MCF 10A (cell line): ENCODE data around the gene CHRNE. TPM values are rescaled to one million over a fixed set of nuclear protein-coding genes. Genes with fewer than 3 reads are reported as not detected.

Experiments
- BruUV-seq: library from RNA; stranded (reverse); fragments of 400-500 nt; replicated peaks from 2 replicates; lab custom pipeline; 2021; lab: Mats Ljungman, UMichigan
- CTCF ChIA-PET: fragments of 300-600 bp; sonication (Branson Sonifier 250); formaldehyde crosslinking; extraction: SDS; loops from one replicate; lab custom pipeline; 2021; ENCODE audit warnings: antibody characterized with exemption, inconsistent platforms; lab: Yijun Ruan, JAX
- POLR2A ChIA-PET: fragments of 300-600, 350-650 bp; sonication (Branson Sonifier 250); formaldehyde crosslinking; extraction: SDS; loops from one replicate; lab custom pipeline; 2020; ENCODE audit warnings: antibody characterized with exemption, inconsistent platforms; lab: Yijun Ruan, JAX
- DNase-seq: peaks from one replicate; pipeline ENCODE4 v3.0.0-alpha.2; 2018; ENCODE audit not compliant: unreplicated experiment
- H3K27ac Mint-ChIP-seq: one replicate; pipeline ENCODE4 v1.8.0; 2022; ENCODE audit warnings: mild to moderate bottlenecking, low read depth, mixed read lengths; ENCODE audit not compliant: unreplicated experiment
- H3K27me3 Mint-ChIP-seq: one replicate; pipeline ENCODE4 v1.8.0; 2022; ENCODE audit warnings: mixed read lengths; ENCODE audit not compliant: insufficient read depth, unreplicated experiment
- H3K36me3 Mint-ChIP-seq: one replicate; pipeline ENCODE4 v1.8.0; 2022; ENCODE audit warnings: mild to moderate bottlenecking, moderate library complexity, mixed read lengths; ENCODE audit not compliant: insufficient read depth, unreplicated experiment
- H3K4me1 Mint-ChIP-seq: one replicate; pipeline ENCODE4 v1.8.0; 2022; ENCODE audit warnings: mixed read lengths; ENCODE audit not compliant: insufficient read depth, unreplicated experiment
- H3K4me3 Mint-ChIP-seq: one replicate; pipeline ENCODE4 v1.8.0; 2022; ENCODE audit warnings: mild to moderate bottlenecking, moderate library complexity, mixed read lengths; ENCODE audit not compliant: unreplicated experiment
- H3K9me3 Mint-ChIP-seq: one replicate; pipeline ENCODE4 v1.8.0; 2022; ENCODE audit warnings: mixed read lengths; ENCODE audit not compliant: unreplicated experiment
- CTCF ChIP-seq: fragments of 200-600 bp; IDR thresholded peaks from one replicate; pipeline ENCODE4 v1.8.0; 2022; ENCODE audit warnings: antibody characterized with exemption, mild to moderate bottlenecking; ENCODE audit not compliant: unreplicated experiment
- intact Hi-C: fragments of 100-400 bp; cut with micrococcal nuclease; formaldehyde crosslinking; loops from 2 replicates; pipeline ENCODE4 v1.14.1; 2022
- total RNA-seq: library from RNA; stranded (reverse); gene quantifications from 2 replicates; pipeline ENCODE4 v1.2.3, GENCODE V29; 2022

CHRNE gene
- total RNA-seq, 1 experiment from 2014 or later: not detected

GRCh38 chr17:4950075-4950745 lies 47.3 kb upstream of the CHRNE start:
- H3K4me1 Mint-ChIP-seq: peaks cover 29% of the 10 kb centered on the region
- TSS peak; percentile 72 for BruUV-seq
- POLR2A ChIA-PET: interaction anchor here (0.6 to 21.5 kb wide), 9 partner anchors 9 to 228 kb away, joined by 3 to 639 read pairs (median 4); partner anchors contain the start of genes INCA1, KIF1C, RNF167 and SLC25A11
- H3K9me3 Mint-ChIP-seq: no peaks in the 10 kb centered on the region
- peak overlapping the region; percentile 74 for H3K4me3 Mint-ChIP-seq
- DNase-seq: no peak
- peak overlapping the region; percentile 74 for H3K27ac Mint-ChIP-seq
- TF ChIP-seq CTCF: no peak
- CTCF ChIA-PET: interaction anchor here (0.6 kb wide), 1 partner anchor 62 kb away, joined by 3 read pairs; no protein-coding TSS in a partner anchor
- peaks cover 33% of the 10 kb centered on the region for H3K36me3 Mint-ChIP-seq
- intact Hi-C loops: no loop called here
- no peaks in the 10 kb centered on the region for H3K27me3 Mint-ChIP-seq

- TF ChIP-seq CTCF: no peak
- Mint-ChIP-seq H3K27me3 (no peaks in the 10 kb centered on the region), H3K4me3 (peak overlapping the region; percentile 74), H3K27ac (peak overlapping the region; percentile 74), H3K36me3 (peaks cover 40% of the 10 kb centered on the region), H3K9me3 (no peaks in the 10 kb centered on the region), H3K4me1 (peaks cover 36% of the 10 kb centered on the region)
- no TSS peak for BruUV-seq
- DNase-seq: peak; percentile 83
- ChIA-PET POLR2A (interaction anchor here (0.7 to 21.5 kb wide), 13 partner anchors 10 to 228 kb away, joined by 3 to 639 read pairs (median 4); partner anchors contain the start of genes CAMTA2, INCA1, KIF1C and RNF167), CTCF (interaction anchor here (1.3 kb wide), 1 partner anchor 10 kb away, joined by 3 read pairs; the partner anchor contains the start of genes RNF167 and SLC25A11)
- intact Hi-C loops: loop anchor here (1.0 kb wide), 1 partner anchor 20 kb away; no protein-coding TSS in a partner anchor
These were observed 46.6 kb upstream of the CHRNE start for GRCh38 chr17:4949321-4950074.

- no peaks in the 10 kb centered on the region for H3K27me3 Mint-ChIP-seq
- DNase-seq: peak; percentile 90
- TF ChIP-seq CTCF: no peak
- no TSS peak for BruUV-seq
- H3K36me3 Mint-ChIP-seq: peaks cover 45% of the 10 kb centered on the region
- no peaks in the 10 kb centered on the region for H3K9me3 Mint-ChIP-seq
- peaks cover 42% of the 10 kb centered on the region for H3K4me1 Mint-ChIP-seq
- H3K27ac Mint-ChIP-seq: peak overlapping the region; percentile 24
- ChIA-PET CTCF (interaction anchor here (1.3 kb wide), 1 partner anchor 9 kb away, joined by 3 read pairs; the partner anchor contains the start of genes RNF167 and SLC25A11), POLR2A (interaction anchor here (0.6 to 21.5 kb wide), 17 partner anchors 8 to 246 kb away, joined by 3 to 639 read pairs (median 4); partner anchors contain the start of genes CAMTA2, CHRNE, INCA1 and KIF1C)
- peak overlapping the region; percentile 74 for H3K4me3 Mint-ChIP-seq
- intact Hi-C loops: loop anchor here (1.0 kb wide), 1 partner anchor 20 kb away; no protein-coding TSS in a partner anchor
These were observed 46.0 kb upstream of the CHRNE start for GRCh38 chr17:4948931-4949320.
